K562 (cell line): ENCODE data around the gene C19orf47. TPM values are rescaled to one million over a fixed set of nuclear protein-coding genes. Genes with fewer than 3 reads are reported as not detected.

Source experiments
- ATF2 ChIP-seq: sonication (generic); formaldehyde crosslinking; IDR thresholded peaks from 2 replicates; pipeline ENCODE4 v1.8.1; 2022; ENCODE audit warnings: missing genetic modification reagents
- FIP1L1 ChIP-seq: fragments of 200-400 bp; formaldehyde crosslinking; IDR thresholded peaks from 2 replicates; pipeline ENCODE4 v1.6.1; 2018; ENCODE audit warnings: mild to moderate bottlenecking, low read depth, low read length; ENCODE audit not compliant: poor library complexity, severe bottlenecking
- FOXA3 ChIP-seq, 2 experiments: fragments of 450-650 bp in 1 of 2; sonication (generic) in 1 of 2; formaldehyde crosslinking; IDR thresholded peaks in 1 of 2; conservative IDR thresholded peaks in 1 of 2; 2 replicates each; pipeline versions ENCODE4 v1.4.0 to v1.8.0; 2020 to 2022; ENCODE audit warnings: mild to moderate bottlenecking in 2 of 2, missing genetic modification reagents in 1 of 2
- GATAD2B ChIP-seq: fragments of 450-650 bp; IDR thresholded peaks from 2 replicates; pipeline ENCODE4 v1.6.1; 2017; ENCODE audit warnings: mild to moderate bottlenecking, borderline replicate concordance
- HMG20A ChIP-seq: fragments of 450-650 bp; formaldehyde crosslinking; conservative IDR thresholded peaks from 2 replicates; pipeline ENCODE4 v1.4.0; 2020; ENCODE audit warnings: mild to moderate bottlenecking, mixed read lengths
- HMG20B ChIP-seq: fragments of 250-450 bp; sonication (Bioruptor Pico); IDR thresholded peaks from 2 replicates; pipeline ENCODE4 v1.5.0; 2021; ENCODE audit warnings: mild to moderate bottlenecking
- JUNB ChIP-seq: fragments of 450-650 bp; formaldehyde crosslinking; conservative IDR thresholded peaks from 2 replicates; pipeline ENCODE4 v1.4.0; 2020; ENCODE audit warnings: mild to moderate bottlenecking
- MTA1 ChIP-seq: fragments of 450-650 bp; IDR thresholded peaks from 2 replicates; pipeline ENCODE4 v1.6.1; 2017; ENCODE audit warnings: borderline replicate concordance
- PHF20 ChIP-seq: fragments of 450-650 bp; IDR thresholded peaks from 2 replicates; pipeline ENCODE4 v1.6.1; 2018; ENCODE audit not compliant: partially characterized antibody
- SRSF9 ChIP-seq: fragments of 200-400 bp; formaldehyde crosslinking; IDR thresholded peaks from 2 replicates; pipeline ENCODE4 v1.6.1; 2017; ENCODE audit warnings: low read depth, low read length, borderline replicate concordance
- TCF7 ChIP-seq: sonication (generic); IDR thresholded peaks from 2 replicates; pipeline ENCODE4 v1.6.1; 2016; ENCODE audit warnings: antibody characterized with exemption, borderline replicate concordance
- TCF7L2 ChIP-seq: fragments of 150-350 bp; IDR thresholded peaks from 2 replicates; pipeline ENCODE4 v1.6.1; 2016; ENCODE audit warnings: low read depth, mild to moderate bottlenecking, low read length, moderate library complexity
- TFAM ChIP-seq: fragments of 250-450 bp; sonication (Bioruptor Pico); conservative IDR thresholded peaks from 2 replicates; pipeline ENCODE4 v1.5.0; 2021; ENCODE audit warnings: mild to moderate bottlenecking, moderate library complexity
- TRIM25 ChIP-seq: fragments of 450-650 bp; IDR thresholded peaks from 2 replicates; pipeline ENCODE4 v1.7.0; 2016; ENCODE audit warnings: borderline replicate concordance
- ZKSCAN8 ChIP-seq: fragments of 200-800 bp; sonication (Bioruptor generic); IDR thresholded peaks from 2 replicates; pipeline ENCODE4 v1.6.1; 2016; ENCODE audit warnings: missing genetic modification characterization, missing compliant biosample characterization
- ZNF174 ChIP-seq: fragments of 250-450 bp; sonication (Bioruptor Pico); IDR thresholded peaks from 2 replicates; pipeline ENCODE4 v1.4.0; 2020; ENCODE audit warnings: mild to moderate bottlenecking
- ZNF766 ChIP-seq: fragments of 200-800 bp; sonication (Bioruptor generic); conservative IDR thresholded peaks from 2 replicates; pipeline ENCODE4 v1.6.1; 2016; ENCODE audit warnings: missing genetic modification characterization, missing compliant biosample characterization
- polyA plus RNA-seq, 8 experiments: library from polyadenylated mRNA; depleted of rRNA in 4 of 8; stranded (reverse) in 5 of 8; unstranded in 3 of 8; fragments of >200 nt; fragmentation: Nextera tagmentation in 2 of 8; fragmentation: Illumina TruSeq in 1 of 8; extraction: Ambion mirVana in 2 of 8; extraction: Trizol in 1 of 8; gene quantifications; 2 replicates each; pipeline versions ENCODE4 v1.2.1 to v1.2.3, GENCODE V29; 2011 to 2014; ENCODE audit warnings: inconsistent platforms in 1 of 8, missing spikeins in 1 of 8
- total RNA-seq, 7 experiments: library from RNA; depleted of rRNA in 6 of 7; stranded (reverse); fragments of >200 nt in 6 of 7; fragmentation: Illumina TruSeq in 2 of 7; extraction: Trizol in 2 of 7; gene quantifications; 2 replicates each; pipeline versions ENCODE4 v1.2.1 to v1.2.3, GENCODE V29; 2011 to 2021; ENCODE audit warnings: low replicate concordance in 1 of 7
- TF ChIP-seq, protein P1 (sequence below): sonication (generic); formaldehyde crosslinking; IDR thresholded peaks from 2 replicates; pipeline ENCODE4 v1.8.0; 2023; ENCODE audit warnings: mild to moderate bottlenecking, missing genetic modification reagents
- TF ChIP-seq, protein P2 (sequence below): fragments of 250-450 bp; sonication (Bioruptor Pico); IDR thresholded peaks from 2 replicates; pipeline ENCODE4 v1.9.0; 2021; ENCODE audit warnings: mild to moderate bottlenecking, inconsistent platforms
- TF ChIP-seq, protein P3 (sequence below), 2 experiments: fragments of 450-650 bp in 1 of 2; sonication (generic) in 1 of 2; formaldehyde crosslinking; conservative IDR thresholded peaks; 2 replicates each; pipeline versions ENCODE4 v1.4.0 to v1.8.1; 2020 to 2022; ENCODE audit warnings: mild to moderate bottlenecking in 1 of 2, missing genetic modification reagents in 1 of 2

The C19orf47 gene
- total and polyA plus RNA-seq, 9 of the 15 experiments (the other 6 are each of a cell fraction or from before 2014, with no cell fraction given) = 0.08 to 26.1 (median 14.7) TPM

GRCh38 chr19:40284501-40285352, 63.5 kb downstream of the C19orf47 start, which contains the start of gene AKT2 (continued):
- TF ChIP-seq MTA1 = no peak
- no peak for TF ChIP-seq TCF7
- TF ChIP-seq FOXA3 (CRISPR knock-in tag; conservative IDR thresholded peaks at IDR 0.05 in 1 of 2, IDR thresholded peaks at IDR 0.05 in 1 of 2) = no peak
- no peak for TF ChIP-seq SRSF9
- TF ChIP-seq TCF7L2 = peak; percentile 82
- TF ChIP-seq HMG20B (CRISPR knock-in tag) = no peak
- no peak for TF ChIP-seq TRIM25
- no peak; the same call in 1 of the 2 replicates for TF ChIP-seq ZNF766
- TF ChIP-seq, protein P1, sequence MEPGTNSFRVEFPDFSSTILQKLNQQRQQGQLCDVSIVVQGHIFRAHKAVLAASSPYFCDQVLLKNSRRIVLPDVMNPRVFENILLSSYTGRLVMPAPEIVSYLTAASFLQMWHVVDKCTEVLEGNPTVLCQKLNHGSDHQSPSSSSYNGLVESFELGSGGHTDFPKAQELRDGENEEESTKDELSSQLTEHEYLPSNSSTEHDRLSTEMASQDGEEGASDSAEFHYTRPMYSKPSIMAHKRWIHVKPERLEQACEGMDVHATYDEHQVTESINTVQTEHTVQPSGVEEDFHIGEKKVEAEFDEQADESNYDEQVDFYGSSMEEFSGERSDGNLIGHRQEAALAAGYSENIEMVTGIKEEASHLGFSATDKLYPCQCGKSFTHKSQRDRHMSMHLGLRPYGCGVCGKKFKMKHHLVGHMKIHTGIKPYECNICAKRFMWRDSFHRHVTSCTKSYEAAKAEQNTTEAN (CRISPR knock-in tag) = no peak
- no peak for TF ChIP-seq ZKSCAN8
- TF ChIP-seq, protein P2, sequence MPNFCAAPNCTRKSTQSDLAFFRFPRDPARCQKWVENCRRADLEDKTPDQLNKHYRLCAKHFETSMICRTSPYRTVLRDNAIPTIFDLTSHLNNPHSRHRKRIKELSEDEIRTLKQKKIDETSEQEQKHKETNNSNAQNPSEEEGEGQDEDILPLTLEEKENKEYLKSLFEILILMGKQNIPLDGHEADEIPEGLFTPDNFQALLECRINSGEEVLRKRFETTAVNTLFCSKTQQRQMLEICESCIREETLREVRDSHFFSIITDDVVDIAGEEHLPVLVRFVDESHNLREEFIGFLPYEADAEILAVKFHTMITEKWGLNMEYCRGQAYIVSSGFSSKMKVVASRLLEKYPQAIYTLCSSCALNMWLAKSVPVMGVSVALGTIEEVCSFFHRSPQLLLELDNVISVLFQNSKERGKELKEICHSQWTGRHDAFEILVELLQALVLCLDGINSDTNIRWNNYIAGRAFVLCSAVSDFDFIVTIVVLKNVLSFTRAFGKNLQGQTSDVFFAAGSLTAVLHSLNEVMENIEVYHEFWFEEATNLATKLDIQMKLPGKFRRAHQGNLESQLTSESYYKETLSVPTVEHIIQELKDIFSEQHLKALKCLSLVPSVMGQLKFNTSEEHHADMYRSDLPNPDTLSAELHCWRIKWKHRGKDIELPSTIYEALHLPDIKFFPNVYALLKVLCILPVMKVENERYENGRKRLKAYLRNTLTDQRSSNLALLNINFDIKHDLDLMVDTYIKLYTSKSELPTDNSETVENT = no peak; the same call in 1 of the 2 replicates
- TF ChIP-seq, protein P3, sequence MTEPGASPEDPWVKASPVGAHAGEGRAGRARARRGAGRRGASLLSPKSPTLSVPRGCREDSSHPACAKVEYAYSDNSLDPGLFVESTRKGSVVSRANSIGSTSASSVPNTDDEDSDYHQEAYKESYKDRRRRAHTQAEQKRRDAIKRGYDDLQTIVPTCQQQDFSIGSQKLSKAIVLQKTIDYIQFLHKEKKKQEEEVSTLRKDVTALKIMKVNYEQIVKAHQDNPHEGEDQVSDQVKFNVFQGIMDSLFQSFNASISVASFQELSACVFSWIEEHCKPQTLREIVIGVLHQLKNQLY (CRISPR knock-in tag; conservative IDR thresholded peaks at IDR 0.05) = no peak
- no peak for TF ChIP-seq ZNF174 (CRISPR knock-in tag)
- no peak for TF ChIP-seq TFAM
- TF ChIP-seq GATAD2B = no peak
- TF ChIP-seq FIP1L1 = no peak
- no peak for TF ChIP-seq HMG20A (CRISPR knock-in tag)
- no peak for TF ChIP-seq PHF20
- TF ChIP-seq JUNB (CRISPR knock-in tag) = no peak
- TF ChIP-seq ATF2 (CRISPR knock-in tag) = no peak
